HG03439 (cell line): ENCODE measurements around the gene NOB1.

ENCODE experiments used
- ATAC-seq: cut with Tn5 transposase; IDR thresholded peaks from one replicate; pipeline ENCODE4 v1.9.1; 2021; ENCODE audit warnings: mild to moderate bottlenecking, moderate library complexity; ENCODE audit not compliant: unreplicated experiment

Gene NOB1

GRCh38 chr16:69724414-69724873, 30.3 kb downstream of the NOB1 start:
- no peak for ATAC-seq

DNA sequence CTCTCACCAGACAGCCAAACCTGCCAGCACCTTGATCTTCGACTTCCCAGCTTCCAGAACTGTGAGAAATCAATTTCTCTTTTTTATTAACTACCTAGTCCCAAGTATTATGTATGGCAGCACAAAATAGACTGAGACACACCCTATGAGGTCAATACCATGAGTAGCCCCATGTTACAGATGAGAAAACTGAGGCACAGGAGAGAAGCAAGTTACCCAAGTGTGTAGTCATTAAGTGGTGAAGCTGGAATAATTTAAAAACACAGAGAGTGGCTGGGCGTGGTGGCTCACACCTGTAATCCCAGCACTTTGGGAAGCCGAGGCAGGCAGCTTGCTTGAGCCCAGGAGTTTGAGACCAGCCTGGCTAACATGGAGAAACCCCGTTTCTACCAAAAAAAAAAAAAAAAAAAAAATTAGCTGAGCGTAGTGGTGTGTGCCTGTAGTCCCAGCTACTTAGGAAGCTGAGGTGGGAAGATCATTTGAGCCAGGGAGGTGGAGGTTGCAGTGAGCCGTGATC, 33.2 kb downstream of the NOB1 start:
- ATAC-seq, result no peak

DNA sequence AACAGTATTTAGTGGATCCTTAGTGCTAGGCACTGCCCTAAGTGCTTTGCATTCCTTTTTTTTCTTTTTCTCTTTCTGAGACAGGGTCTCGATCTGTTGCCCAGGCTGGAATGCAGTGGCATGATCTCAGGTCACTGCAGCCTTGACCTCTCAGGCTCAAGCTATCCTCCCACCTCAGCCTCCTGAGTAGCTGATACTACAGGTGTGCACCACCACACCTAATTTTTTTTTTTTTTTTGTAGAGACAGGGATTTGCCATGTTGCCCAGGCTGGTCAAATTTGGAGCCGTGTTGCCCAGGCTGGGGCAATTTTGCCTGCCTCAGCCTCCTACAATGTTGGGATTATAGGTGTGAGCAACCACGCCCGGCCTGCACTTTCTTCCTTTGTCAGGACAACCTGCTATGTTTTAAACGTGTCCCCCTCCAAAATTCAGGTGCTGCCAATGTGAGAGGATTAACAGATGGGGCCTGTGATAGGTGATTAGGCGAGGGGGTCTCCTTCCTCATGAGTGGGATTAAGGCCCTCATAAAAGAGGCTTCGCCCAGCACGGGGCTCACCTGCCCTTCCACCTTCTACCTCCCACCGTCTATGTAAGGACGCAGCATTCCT, 33.8 kb downstream of the NOB1 start:
- ATAC-seq, result no peak

- no peak for ATAC-seq
Observed at GRCh38 chr16:69718111-69718764, 36.5 kb downstream of the NOB1 start.

DNA sequence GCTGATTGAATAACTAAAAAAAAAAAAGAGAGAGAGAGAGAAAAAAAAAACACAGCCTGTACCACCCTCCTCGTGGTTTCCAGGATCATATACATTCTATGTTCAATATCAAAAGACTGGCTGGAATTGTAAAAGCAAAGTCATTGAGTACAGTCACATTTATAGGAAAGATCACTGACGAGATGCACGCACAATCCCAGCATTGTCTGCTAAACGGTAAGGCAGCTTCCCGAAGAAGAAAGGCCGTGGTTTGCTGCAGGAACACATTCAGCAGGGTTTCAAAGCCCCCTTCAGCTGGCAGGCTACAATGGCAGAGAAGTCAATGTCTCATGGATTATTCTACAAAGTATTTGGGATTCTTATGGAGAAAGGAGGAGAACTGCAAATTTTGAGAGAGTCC, 37.7 kb downstream of the NOB1 start:
- no peak for ATAC-seq

DNA sequence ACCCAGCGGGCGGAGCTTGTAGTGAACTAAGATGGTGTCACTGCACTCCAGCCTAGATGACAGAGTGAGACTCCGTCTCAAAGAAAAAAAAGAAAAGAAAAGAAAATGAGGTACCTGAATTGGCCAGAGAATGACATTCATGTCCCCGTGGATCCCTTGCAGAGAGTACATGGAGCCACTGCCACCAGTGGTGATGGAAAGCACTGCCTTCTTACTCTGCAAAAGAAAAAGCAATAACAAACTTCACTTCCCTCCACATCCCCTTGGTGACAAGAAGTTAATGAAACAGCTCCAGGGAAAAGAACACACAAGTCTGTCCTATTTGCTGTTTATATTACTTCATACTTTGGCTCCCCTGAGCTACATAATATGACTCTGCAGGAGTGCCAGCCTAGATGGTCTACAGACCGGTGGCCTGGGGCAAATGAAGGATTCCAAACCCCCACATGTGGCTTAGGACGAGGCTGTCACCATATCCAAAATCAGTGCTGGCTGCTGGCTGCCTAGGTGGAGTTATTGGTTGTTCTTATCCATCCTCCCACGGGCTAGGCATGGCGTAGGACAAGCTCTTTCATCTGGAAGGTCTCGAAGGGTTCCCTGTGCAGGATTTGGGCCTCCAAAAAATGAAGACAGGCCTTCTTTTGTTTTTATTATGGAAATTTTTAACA, 41.7 kb downstream of the NOB1 start:
- ATAC-seq, result no peak

GRCh38 chr16:69712277-69712676, 42.4 kb downstream of the NOB1 start:
- ATAC-seq, result no peak

- no peak for ATAC-seq
Observed at GRCh38 chr16:69711115-69711740, 43.5 kb downstream of the NOB1 start.

GRCh38 chr16:69709456-69710084, 45.2 kb downstream of the NOB1 start:
- ATAC-seq, result no peak

- no peak for ATAC-seq
Observed at GRCh38 chr16:69707920-69708683, 46.6 kb downstream of the NOB1 start.

DNA sequence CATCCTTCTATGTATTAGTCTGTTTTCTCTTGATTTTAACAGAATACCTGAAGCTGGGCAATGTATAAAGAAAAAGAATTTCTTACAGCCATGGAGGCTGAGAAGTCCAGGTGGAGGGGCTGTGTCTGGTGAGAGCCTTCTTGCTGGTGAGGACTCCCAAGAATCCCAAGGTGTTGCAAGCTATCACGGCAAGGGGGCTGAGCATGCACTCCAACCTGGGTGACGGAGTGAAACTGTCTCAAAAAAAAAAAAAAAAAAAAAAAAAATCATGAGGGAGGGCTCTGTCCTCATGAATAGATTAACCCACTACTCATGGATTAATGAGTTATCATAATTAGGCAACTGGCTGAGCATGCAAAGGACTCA, 47.8 kb downstream of the NOB1 start:
- no peak for ATAC-seq

DNA sequence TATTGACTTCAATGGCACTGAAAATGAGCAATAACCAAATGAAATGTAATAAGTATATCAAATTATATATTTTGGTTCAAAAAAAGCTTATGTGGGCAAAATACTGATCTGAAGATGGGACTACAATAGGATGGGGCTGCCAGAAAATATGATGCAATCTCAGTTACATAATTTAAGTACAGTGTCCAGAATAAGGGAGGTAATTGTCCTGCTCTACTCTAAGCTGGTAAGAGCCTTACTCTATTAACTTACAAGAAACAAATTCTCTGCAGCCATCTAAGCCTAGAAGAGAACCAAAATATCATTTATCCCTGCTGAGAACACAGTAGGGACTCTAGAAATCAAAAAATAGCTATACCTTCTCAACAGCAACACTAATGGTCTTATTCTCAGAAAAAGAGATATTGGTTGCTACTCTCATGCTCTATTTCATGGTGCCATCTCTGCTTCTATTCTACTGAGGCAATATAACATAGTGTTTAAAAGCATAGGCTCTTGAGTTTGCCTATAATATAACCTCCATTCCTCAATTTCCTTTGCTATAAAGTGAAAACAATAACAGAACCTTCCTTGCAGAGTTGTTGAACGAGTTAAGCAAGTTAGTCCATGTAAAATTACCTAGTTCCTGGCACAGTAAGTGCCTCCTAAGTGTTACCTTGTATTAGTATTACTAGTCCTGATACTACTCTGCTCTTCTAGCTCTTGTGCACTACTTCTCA, 48.3 kb downstream of the NOB1 start:
- ATAC-seq, result no peak

DNA sequence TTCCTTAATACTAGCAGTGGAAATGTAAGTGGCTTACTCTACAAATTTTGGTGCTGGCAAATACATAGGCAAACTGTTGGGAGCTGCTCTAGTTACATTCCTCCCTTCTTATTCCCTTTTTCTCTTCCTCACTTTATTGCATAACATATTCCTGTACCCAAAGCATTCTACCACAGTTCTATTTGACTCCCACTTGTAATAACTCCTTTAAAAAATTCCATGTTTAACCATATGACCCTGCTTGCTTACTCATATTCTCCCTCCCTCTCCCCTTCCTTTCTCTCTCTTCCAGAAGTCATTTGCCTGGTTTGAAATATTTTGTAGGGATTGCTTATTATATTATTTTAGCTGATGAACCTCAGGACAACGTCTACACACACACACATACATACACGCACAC, 51.1 kb downstream of the NOB1 start:
- ATAC-seq, result no peak

DNA sequence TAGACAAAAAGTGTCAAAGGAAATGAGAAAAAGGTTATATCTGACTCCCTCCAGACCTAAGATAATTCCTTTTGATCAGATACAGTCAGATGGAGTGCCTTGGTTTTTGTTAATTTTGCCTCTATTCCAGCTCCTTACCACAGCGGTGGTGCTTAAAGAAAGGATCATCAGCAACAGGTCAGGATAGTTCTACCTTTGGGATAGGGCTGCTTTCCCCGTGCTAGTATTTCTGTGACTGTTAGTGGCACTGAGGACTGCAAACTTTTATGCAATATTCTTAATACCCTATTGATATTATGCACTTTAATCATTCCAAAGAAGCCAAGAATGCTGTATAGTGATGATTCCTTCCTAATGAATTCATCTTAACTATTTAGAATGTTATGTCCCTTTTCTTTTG, 52.9 kb downstream of the NOB1 start:
- ATAC-seq, result no peak

GRCh38 chr16:69701452-69701851, 53.3 kb downstream of the NOB1 start:
- ATAC-seq, result no peak

GRCh38 chr16:69699915-69700314, 54.8 kb downstream of the NOB1 start:
- no peak for ATAC-seq

GRCh38 chr16:69698404-69698803, 56.3 kb downstream of the NOB1 start:
- ATAC-seq, result no peak

DNA sequence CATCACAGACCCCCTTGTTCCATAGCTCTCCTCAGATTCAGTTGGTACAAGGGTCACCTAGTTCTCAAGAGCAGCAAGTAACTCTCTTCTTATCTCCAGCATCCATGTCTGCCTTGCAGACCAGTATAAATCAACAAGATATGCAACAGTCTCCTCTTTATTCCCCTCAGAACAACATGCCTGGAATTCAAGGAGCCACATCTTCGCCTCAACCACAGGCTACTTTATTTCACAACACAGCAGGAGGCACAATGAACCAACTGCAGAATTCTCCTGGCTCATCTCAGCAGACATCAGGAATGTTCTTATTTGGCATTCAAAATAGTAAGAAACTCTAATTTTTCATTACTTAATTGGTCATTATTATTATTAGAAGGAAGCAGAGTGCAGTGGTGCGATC, 60.8 kb downstream of the NOB1 start:
- no peak for ATAC-seq

- no peak for ATAC-seq
Observed at GRCh38 chr16:69691980-69692911, 62.5 kb downstream of the NOB1 start.
